HepG2 (cell line): Measurements from ENCODE around the gene CYSRT1. TPM values are rescaled to one million over a fixed set of nuclear protein-coding genes. Genes with fewer than 3 reads are reported as not detected.

ENCODE experiments used
- ATF7-NPFF ChIP-seq: sonication (generic); formaldehyde crosslinking; IDR thresholded peaks from 2 replicates; pipeline ENCODE4 v1.8.1; 2023; ENCODE audit warnings: mild to moderate bottlenecking, low read depth, missing genetic modification reagents, moderate library complexity
- DRAP1 ChIP-seq: IDR thresholded peaks from 2 replicates; pipeline ENCODE4 v1.6.1; 2016; ENCODE audit warnings: missing genetic modification reagents, missing compliant biosample characterization
- HDAC1 ChIP-seq: sonication (generic); formaldehyde crosslinking; IDR thresholded peaks from 2 replicates; pipeline ENCODE4 v1.5.1; 2020; ENCODE audit warnings: mild to moderate bottlenecking, missing genetic modification reagents
- MNT ChIP-seq: fragments of 450-650 bp; IDR thresholded peaks from 2 replicates; pipeline ENCODE4 v1.6.1; 2016
- POLR2G ChIP-seq: fragments of 200-400 bp; formaldehyde crosslinking; IDR thresholded peaks from 2 replicates; pipeline ENCODE4 v1.6.1; 2018; ENCODE audit warnings: mild to moderate bottlenecking, low read depth, low read length, moderate library complexity
- RBFOX2 ChIP-seq: fragments of 200-400 bp; formaldehyde crosslinking; IDR thresholded peaks from 2 replicates; pipeline ENCODE4 v1.6.1; 2017; ENCODE audit warnings: low read depth, mild to moderate bottlenecking, low read length
- RERE ChIP-seq: IDR thresholded peaks from 2 replicates; pipeline ENCODE4 v1.6.1; 2016; ENCODE audit warnings: low read depth, missing genetic modification reagents, missing compliant biosample characterization
- SALL1 ChIP-seq: sonication (generic); formaldehyde crosslinking; IDR thresholded peaks from 2 replicates; pipeline ENCODE4 v1.8.0; 2022; ENCODE audit warnings: mild to moderate bottlenecking, missing genetic modification reagents
- SP5 ChIP-seq: IDR thresholded peaks from 2 replicates; pipeline ENCODE4 v1.6.1; 2016; ENCODE audit warnings: low read depth, borderline replicate concordance
- SRF ChIP-seq: IDR thresholded peaks from 2 replicates; pipeline ENCODE4 v1.6.1; 2011; ENCODE audit warnings: mild to moderate bottlenecking, low read depth, low read length, moderate library complexity
- ZGPAT ChIP-seq: IDR thresholded peaks from 2 replicates; pipeline ENCODE4 v1.6.1; 2016; ENCODE audit warnings: mild to moderate bottlenecking
- ZNF556 ChIP-seq: sonication (generic); formaldehyde crosslinking; IDR thresholded peaks from 2 replicates; pipeline ENCODE4 v1.4.0; 2020; ENCODE audit warnings: mild to moderate bottlenecking, missing genetic modification reagents, borderline replicate concordance
- ZNF598 ChIP-seq: sonication (generic); formaldehyde crosslinking; IDR thresholded peaks from 2 replicates; pipeline ENCODE4 v1.5.1; 2020; ENCODE audit warnings: mild to moderate bottlenecking, missing genetic modification reagents, borderline replicate concordance
- ZNF710 ChIP-seq: sonication (generic); formaldehyde crosslinking; IDR thresholded peaks from 2 replicates; pipeline ENCODE4 v1.5.0; 2020; ENCODE audit warnings: mild to moderate bottlenecking, missing genetic modification reagents, borderline replicate concordance
- polyA plus RNA-seq, 8 experiments: library from polyadenylated mRNA; depleted of rRNA in 3 of 8; stranded (reverse) in 7 of 8; unstranded in 1 of 8; fragments of >200 nt; fragmentation: Illumina TruSeq in 4 of 8; extraction: Trizol in 4 of 8; gene quantifications; 2 replicates each; pipeline versions ENCODE4 v1.2.1 to v1.2.3, GENCODE V29; 2011 to 2016; ENCODE audit warnings: low read depth in 4 of 8, missing spikeins in 1 of 8, mixed read lengths in 1 of 8; ENCODE audit not compliant: insufficient read depth in 1 of 8
- total RNA-seq, 5 experiments: library from RNA; depleted of rRNA; stranded (reverse); fragments of >200 nt; fragmentation: Illumina TruSeq; extraction: Trizol; gene quantifications; 2 replicates each; pipeline ENCODE4 v1.2.3, GENCODE V29; 2016; ENCODE audit warnings: low read depth in 1 of 5

Gene CYSRT1
- total and polyA plus RNA-seq, 2 of the 13 experiments (the other 11 are each of a cell fraction or from before 2014, with no cell fraction given), result 1.5 to 2.1 TPM

GRCh38 chr9:137205126-137206069 is 19.6 kb upstream of the CYSRT1 start, which contains the start of the genes NDOR1 and TMEM203 (continued):
- peak; percentile 77 for TF ChIP-seq SALL1 (CRISPR knock-in tag)
- TF ChIP-seq ZNF556 (CRISPR knock-in tag), result peak; percentile 33; the same call in 1 of the 2 replicates
- peak; percentile 100 for TF ChIP-seq HDAC1 (CRISPR knock-in tag)
- peak; percentile 88 for TF ChIP-seq POLR2G
- TF ChIP-seq DRAP1 (CRISPR knock-in tag), result 0 out of 2 replicates have a peak, but pooled peaks have one; percentile 26
- TF ChIP-seq ZNF598, result 0 out of 2 replicates have a peak, but pooled peaks have one; percentile 34
- TF ChIP-seq RBFOX2, result peak; percentile 96
- TF ChIP-seq ATF7-NPFF (CRISPR knock-in tag), result peak; percentile 71; the same call in 1 of the 2 replicates
- peak; percentile 58; the same call in 1 of the 2 replicates for TF ChIP-seq SP5 (CRISPR knock-in tag)
- TF ChIP-seq SRF, result peak; percentile 70; the same call in 1 of the 2 replicates
- TF ChIP-seq MNT, result 0 out of 2 replicates have a peak, but pooled peaks have one; percentile 18
- TF ChIP-seq ZNF710 (CRISPR knock-in tag), result peak; percentile 59
- TF ChIP-seq RERE (CRISPR knock-in tag), result no peak
- TF ChIP-seq ZGPAT (CRISPR knock-in tag), result peak; percentile 80
